GM21423 (cell line): Measurements from ENCODE around the gene AICDA.
"Not testable (repeated sequence)": the region's sequence is repeated elsewhere in the genome, so short reads cannot be mapped to it uniquely, and the experiment has no call there.

Experiments used
- ATAC-seq: cut with Tn5 transposase; IDR thresholded peaks from one replicate; pipeline ENCODE4 v1.9.1; 2021; ENCODE audit warnings: mild to moderate bottlenecking, moderate library complexity; ENCODE audit not compliant: unreplicated experiment

Gene AICDA

DNA sequence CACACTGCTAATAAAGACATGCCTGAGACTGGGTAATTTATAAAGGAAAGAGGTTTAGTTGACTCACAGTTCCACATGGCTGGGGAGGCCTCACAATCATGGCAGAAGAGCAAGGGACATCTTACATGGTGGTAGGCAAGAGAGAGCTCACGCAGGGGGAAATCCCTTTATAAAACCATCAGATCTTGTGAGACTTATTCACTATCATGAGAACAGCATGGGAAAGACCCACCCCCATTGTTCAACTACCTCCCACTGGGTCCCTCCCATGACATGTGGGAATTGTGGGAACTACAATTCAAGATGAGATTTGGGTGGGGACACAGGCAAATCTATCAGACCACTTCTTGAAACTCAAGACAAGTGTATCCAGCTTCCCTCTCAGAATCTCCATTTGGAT lies 1.2 kb upstream of the AICDA start:
- not testable (repeated sequence) for ATAC-seq

DNA sequence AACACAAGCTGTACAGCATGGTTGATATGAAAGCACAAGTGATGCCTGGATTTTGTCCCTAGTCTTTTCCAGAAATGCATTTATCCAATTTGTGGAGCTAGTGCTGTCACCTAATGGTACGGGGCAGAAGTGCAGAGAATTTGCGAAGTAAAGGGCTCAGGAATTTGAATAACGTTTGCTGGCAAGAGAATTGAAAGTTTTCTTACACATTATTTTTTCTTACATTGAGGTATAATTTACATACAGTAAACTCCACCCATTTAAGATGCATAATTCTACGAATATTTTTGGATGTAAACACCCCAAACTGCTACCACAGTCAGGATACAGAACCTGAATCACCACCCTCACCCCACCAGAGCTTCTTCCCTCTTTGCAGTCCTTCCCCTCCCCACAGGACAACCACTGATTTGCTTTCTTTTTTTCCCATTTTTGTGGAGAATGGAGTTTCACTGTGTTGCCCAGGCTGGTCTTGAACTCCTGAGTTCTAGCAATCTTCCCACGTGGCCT lies 3.5 kb downstream of the AICDA start:
- no peak for ATAC-seq

DNA sequence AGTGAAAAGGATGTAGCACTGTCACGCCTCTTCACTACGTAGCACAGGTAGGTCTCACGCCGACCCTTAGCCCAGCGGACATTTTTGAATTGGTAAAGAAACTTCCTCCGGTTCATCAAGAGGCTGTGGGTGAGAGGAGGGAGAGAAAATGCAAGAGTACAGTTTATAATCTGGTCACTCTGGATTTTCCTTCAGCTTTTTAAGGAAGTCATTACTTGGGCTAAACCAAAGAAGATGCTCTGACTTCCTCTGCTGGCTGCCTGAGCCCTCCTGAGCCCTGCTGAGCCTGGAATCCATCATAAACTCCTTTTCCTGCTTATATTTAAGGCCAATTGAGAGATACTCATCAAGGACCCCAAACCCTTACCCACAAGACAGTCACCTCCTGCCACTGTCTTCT lies 5.8 kb downstream of the AICDA start:
- no peak for ATAC-seq

DNA sequence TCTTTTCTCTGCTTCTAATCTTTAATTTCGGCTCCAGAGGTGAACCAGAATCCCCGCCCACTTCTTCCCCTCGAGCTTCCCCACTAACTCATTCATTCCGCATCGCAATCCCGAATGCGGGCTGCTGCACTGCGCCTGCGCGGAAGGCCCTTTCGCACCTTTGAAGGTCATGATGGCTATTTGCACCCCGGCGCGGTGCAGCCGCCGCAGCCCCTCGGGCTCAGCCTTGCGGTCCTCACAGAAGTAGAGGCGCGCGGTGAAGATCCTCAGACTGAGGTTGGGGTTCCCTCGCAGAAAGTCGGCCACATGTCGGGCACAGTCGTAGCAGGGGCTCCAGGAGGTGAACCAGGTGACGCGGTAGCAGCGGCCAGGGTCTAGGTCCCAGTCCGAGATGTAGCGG lies 7.6 kb downstream of the AICDA start:
- no peak for ATAC-seq

DNA sequence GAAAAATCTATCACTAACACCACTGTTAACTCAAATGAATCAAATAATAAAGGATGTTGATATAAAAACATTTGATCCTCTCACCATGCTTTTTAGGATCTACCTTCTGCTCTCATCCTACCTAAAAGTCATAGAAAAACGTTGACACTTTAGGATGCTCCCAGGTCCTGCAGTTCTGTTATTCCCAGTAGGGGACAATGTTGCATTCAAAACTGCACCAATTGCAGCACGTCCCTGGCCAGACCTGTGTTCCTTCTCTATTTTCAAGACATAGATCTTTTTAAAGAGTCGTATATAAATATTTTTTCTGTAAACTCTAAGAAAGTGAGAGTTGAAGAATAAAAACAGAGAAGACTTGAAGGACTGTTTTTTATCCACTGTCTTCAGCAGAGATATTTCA lies 8.8 kb downstream of the AICDA start:
- ATAC-seq, result no peak

DNA sequence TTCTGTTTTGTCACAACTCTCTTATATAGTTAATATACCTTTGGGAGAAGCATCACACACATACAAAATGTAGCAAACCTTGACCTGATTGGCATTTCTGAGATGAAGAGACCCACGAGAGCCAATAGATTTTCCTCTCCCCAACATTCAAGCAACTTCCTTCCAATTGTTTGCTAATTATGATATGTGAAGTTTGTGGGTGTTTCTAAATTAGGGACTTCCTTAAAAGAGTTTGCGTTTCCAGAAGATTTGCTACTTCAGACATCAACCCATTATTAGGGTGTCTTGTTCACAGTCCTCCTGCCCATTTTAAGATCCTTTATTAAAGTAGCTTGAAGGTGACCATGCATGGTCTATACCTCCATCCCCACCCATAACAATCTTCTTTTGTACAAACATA lies 9.4 kb downstream of the AICDA start:
- ATAC-seq, result no peak

DNA sequence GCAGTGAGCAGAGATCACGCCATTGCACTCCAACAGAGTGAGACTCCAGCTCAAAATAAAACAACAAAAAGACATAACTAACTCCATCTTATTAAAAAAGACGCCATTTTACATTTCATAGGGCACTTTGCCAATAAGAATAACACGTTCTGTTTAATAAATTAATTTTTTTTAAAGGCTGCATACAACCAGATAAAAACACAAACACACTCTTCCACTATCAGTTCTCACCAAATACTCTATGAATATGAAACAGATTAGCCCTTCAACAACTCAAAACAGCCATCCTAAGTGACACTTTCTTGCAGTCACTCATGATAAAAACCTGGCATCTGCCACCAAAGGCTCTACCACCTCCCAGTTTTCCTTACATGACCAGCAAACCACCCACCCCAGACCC lies 16.1 kb downstream of the AICDA start:
- ATAC-seq, result no peak

DNA sequence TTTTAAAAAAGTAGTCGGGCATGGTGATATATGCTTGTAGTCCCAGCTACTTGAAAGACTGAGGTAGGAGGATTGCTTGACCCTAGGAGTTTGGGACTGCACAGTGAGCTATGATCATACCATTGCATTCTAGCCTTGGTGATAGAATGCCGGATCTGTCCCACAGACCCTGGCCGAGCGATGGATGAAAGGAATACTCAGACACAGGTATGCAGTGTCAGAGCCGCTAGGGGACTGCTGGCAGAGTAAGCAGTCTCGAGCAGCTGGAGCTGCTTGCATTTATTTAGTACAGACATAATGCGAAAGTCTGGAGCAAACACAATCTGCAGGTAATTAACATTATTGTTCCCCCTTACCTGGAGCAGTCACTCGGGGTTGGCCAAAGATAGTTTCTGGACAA lies 18.6 kb downstream of the AICDA start:
- no peak for ATAC-seq

DNA sequence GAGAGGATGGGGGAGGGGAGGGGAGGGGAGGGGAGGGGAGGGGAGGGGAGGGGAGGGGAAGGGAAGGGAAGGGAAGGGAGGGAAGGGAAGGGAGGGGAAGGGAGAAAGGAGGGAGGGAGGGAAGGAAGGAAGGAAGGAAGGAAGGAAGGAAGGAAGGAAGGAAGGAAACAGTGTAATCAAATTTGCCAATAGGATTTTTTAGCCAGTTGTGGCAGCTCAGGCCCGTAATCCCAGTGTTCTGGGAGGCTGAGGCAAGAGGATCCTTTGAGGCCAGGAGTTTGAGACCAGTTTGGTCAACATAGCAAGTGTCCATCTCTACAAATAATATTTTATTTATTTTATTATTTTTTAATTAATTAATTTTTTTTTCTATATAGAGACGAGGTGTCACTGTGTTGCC lies 19.4 kb downstream of the AICDA start:
- ATAC-seq, result no peak

DNA sequence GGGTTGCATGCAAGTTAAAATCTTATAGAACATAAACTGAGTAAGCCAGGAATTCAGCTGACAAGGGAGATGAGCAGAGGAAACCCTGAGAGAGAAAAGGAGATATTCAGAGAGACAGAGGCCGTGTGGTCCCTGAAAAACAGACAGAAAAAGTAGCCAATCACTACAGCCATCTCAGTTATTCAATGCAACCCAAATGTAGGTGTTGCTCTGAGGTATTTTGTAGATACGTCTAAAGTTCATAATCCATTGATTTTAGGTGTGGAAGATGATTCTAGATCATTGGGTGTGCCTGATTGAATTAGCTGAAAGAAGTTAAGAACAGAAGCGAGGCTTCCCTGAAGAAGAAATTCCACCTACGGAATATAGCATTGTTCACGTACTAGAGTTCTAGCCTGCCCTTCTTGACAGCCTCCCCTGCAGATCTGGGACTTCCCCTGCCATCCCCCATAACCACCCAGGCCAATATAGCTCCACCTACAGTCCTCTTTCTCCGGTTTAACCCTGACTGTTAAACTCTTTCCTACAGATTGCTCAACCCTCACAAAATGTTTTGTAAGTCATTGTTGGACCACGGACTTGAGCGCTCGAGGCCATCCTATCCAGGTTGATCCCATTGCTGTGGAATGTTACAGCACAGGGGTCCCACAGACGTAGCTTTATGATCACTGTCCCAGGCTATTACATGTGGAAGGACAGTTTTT lies 21.7 kb downstream of the AICDA start:
- no peak for ATAC-seq

DNA sequence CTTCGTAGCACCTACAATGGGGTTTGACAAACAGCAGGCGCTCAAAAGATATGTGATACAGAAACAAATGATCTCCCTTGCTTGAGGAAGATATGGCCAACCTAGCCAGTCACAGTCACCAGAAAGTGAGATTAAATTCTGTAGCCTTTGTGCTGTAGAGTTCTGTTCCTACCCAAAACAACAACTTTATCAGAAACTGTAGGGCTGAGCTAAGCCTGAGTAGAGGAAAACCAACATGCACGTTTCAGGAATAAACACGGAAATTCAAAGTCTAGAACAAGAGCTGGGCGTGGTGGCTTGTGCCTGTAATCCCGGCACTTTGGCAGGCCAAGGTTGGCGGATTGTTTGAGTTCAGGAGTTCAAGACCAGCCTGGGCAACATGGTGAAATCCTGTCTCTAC lies 23.0 kb downstream of the AICDA start:
- ATAC-seq, result no peak

DNA sequence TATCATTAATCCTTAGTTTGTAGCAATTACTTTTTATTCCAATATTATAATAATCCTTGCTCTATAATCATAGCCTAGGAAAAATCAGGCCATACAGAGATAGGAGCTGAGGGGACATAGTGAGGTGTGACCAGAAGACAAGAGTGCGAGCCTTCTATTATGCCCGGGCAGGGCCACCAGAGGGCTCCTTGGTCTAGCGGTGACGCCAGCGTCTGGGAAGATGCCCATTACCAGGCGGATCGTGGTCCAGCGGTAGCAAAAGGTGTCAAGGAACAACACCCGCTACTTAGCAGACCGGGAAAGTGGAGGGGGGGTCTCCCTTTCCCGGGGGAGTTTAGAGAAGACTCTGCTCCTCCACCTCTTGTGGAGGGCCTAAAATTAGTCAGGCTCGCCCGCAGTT lies 28.2 kb downstream of the AICDA start:
- not testable (repeated sequence) for ATAC-seq

DNA sequence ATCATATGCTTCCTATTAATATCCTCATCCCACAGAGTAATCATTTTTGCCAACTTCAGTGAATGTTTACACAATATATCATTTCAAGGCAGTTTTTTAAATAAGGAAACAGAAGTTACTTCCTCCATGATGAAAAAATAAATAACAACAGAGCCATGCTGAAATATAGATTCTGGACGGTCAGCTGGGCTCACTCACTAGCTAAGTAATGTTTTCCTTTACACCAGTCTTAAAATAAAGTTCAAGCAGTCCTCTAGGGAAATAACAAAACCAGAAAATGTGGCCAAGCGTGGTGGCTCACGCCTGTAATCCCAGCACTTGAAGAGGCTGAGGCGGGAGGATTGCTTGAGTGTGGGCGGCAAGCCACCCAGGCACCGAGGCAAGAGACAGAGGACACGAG lies 28.7 kb downstream of the AICDA start:
- ATAC-seq, result no peak

DNA sequence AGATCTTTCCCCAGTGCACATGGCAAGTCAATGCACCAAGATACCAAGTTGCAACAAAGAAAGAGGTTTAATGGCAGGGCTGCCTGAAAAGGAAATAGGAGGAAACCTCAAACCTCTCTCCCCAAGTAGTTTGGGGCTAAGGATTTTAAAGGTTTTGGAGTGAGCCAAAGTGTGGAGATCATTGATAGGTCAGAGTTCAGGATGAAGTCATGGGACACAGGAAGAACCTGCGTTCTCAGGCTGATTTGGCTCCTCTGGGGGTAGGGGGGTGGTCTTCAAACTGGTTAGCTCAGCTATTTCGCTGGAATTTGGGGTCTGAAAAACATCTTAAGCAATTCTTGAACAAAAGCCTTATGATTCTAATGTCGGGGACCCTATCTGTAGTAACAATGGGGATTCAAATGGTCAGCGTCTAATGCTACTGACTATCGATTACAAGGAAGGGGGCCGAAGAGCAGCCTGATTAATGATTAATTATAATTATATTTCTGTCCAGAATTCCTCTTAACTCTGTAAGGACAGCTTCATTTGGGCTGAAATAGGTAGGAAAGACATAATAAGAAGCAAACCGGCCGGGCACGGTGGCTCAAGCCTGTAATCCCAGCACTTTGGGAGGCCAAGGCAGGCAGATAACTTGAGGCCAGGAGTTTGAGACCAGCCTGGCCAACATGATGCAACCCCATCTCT lies 31.4 kb downstream of the AICDA start:
- no peak for ATAC-seq

DNA sequence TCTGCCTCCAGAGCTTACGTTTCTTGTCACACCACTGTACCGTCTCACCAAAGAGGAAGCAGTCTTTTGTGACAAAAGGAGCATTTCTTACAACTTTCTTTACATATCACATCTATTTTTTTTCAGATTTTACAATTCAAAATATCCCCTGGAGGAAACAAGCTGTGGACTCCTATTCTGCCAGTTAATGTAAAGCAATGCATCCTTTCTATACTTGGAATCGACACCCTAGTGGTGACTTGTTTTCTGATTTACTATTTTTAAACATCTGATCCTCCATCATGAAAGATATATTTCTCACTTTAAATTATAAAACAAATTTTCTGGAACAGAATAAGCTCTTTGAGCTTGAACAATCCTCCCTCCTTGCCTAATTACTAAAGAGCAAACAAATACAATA lies 34.8 kb downstream of the AICDA start:
- ATAC-seq, result no peak

DNA sequence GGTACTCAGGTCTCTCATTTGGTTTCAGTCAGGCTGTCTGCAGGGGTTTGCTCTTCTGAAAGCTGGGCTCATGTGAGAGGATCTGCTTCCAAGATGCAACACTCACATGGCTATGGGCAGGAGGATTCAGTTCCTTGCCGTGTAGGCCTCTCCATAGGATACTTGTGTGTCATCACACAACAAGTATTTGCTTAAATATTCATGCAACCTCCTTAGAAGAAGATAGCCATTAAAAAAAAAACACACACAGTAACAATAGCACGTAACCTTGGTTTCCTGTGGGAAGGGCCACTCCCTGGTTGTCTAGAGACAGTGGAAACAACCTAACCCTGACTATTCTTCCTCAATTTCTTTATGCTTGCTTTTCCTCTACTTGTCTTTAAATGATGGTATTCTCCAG lies 40.2 kb downstream of the AICDA start:
- no peak for ATAC-seq

DNA sequence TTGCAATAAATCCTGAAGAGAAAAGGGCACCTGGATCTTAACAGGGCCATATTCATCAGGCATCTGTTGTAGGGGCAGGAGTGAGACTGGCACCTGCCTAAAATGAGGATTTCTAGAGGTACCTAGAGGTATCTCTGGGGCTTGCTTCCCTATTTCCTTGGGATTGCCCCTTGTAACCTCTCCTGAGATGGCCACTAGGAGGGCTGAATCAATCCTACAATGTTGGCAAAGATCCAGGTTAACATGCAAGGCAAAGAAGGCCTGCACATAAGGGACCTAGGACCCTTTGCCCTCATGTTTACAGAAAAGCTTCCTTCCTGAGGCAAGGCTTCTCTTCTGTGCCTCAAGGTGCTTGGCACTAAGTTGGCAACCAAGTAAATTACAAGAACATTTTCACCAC lies 46.1 kb downstream of the AICDA start:
- no peak for ATAC-seq

DNA sequence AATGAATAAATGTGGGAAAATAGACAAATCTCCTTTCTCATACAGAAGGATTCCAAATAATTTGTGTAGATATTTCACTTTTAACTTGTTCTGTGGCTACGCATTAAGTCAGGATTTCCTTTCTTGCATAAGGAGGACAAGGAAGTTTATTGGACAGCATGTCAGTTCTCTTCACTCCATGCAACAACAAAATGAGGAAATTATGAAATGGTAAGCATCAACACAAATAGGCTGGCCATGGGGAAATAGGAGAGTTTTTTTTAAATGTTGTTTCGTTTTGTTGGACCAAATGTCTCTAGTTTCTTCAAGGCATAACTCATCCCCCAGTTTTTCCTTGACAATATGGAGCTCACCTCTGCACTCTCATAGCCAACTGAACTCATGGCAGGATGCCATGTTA lies 46.6 kb downstream of the AICDA start:
- ATAC-seq, result not testable (repeated sequence)

DNA sequence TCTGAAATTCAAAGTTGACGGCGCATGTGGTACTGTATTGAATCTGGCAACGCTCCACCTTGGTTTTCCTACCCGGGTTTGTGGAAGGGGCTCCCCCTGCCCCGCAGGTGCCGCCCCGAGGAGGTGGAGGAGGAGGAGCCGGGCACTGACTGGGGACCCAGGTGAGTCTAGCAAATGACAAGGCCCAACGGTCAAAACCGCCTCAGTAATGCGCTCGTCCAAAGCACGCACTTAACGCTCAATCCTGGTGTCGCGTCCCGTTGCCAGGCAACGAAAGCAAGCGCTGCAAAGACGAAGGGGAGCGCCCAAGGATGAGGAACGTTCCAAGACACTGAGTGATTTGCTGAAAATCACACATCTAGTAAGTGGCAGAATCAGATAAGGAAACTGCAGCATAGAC lies 48.0 kb downstream of the AICDA start:
- ATAC-seq, result no peak

DNA sequence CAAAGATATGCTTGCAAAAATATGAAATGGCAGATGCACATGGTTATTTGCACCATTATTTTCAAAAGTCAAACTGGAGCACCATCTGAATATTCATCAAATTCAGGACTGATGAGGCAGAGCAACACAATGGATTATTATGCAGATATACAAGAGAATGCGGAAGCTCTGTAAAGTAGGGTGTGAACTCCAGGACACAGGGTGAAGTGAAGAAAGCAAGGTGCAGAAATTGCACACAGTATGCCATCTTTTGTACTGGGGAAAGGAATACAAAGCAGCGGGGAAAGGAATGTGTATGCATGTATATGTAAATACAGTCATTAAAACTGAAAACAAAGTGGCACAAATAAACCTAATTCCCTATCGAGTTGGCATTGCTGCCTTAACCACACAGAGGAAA lies 49.3 kb downstream of the AICDA start:
- ATAC-seq, result no peak

DNA sequence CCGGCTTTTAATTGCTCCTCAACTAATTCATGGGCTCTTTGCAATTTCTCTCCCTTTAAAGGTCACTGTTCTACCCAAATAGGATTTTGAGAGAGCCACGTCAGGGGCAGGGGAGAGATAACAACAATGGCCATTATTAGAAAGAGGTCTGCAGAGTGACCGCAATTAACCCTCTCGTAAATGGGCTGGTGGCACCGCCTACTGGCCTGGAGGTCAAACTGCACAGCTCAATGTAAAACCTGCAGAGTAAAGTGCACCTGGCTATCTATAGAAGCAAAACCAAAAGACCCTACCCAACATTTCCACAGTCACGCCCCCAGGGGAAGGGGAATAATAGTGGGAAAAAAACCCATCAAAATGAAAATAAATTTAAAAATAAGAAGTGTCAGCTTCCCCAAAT lies 50.3 kb downstream of the AICDA start:
- ATAC-seq, result no peak

DNA sequence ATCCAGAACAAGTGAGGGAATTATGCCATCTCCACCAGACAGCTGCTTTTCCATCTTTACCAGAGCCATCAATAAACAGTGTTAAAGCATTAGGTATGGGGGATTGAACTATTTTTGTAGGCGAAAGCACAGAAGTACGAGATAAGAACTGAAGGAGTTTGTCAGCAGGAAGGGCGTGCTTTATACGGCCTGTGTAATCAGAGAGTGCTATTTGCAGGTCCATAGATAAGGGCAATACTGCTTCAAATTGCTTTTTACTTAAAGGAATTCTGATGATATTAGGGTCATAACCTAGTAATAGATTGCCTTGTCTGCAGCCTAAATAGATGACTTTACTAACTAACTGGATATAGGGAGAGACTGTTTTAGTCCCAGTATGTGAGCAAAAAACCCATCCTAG lies 51.6 kb downstream of the AICDA start:
- no peak for ATAC-seq

DNA sequence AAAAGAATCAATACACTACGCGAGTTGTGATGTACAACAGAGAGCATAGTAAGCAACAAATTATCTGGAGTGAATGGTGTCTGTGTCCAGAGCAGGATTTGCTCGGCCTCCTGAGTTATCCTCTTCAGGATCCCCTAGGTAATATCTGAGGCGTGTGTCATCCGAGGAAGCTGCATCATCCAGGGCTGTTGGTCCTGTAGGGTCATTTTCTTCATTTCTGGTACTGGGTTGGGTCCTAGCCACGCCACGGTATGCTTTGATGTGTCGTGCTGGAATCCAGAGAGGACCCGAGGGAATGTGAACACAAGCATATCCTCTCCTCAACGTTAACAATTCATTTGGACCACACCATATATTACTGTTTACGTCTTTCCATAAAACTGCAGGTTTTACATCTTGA lies 53.0 kb downstream of the AICDA start:
- ATAC-seq, result no peak
